HG03139 (cell line): ENCODE results near the gene MYLK.

Experiments used
- ATAC-seq: cut with Tn5 transposase; IDR thresholded peaks from one replicate; pipeline ENCODE4 v1.9.1; 2021; ENCODE audit not compliant: unreplicated experiment

The MYLK gene

GRCh38 chr3:123683505-123684154, 200.5 kb downstream of the MYLK start:
- no peak for ATAC-seq

GRCh38 chr3:123682781-123683504, 201.2 kb downstream of the MYLK start:
- no peak for ATAC-seq

GRCh38 chr3:123682302-123682701, 201.8 kb downstream of the MYLK start:
- no peak for ATAC-seq

- no peak for ATAC-seq
Observed at GRCh38 chr3:123679712-123680386, 204.3 kb downstream of the MYLK start.

- no peak for ATAC-seq
Observed at GRCh38 chr3:123678108-123678511, 206.0 kb downstream of the MYLK start.

- no peak for ATAC-seq
Observed at GRCh38 chr3:123672429-123673146, 211.5 kb downstream of the MYLK start.

- no peak for ATAC-seq
Observed at GRCh38 chr3:123670743-123671142, 213.4 kb downstream of the MYLK start.

- no peak for ATAC-seq
Observed at GRCh38 chr3:123668906-123669305, 215.2 kb downstream of the MYLK start.

- ATAC-seq = no peak
Observed at GRCh38 chr3:123667784-123668183, 216.3 kb downstream of the MYLK start.

GRCh38 chr3:123664753-123665152, 219.4 kb downstream of the MYLK start:
- no peak for ATAC-seq

GRCh38 chr3:123663977-123664376, 220.2 kb downstream of the MYLK start:
- no peak for ATAC-seq

GRCh38 chr3:123661973-123662372, 222.2 kb downstream of the MYLK start:
- no peak for ATAC-seq

- ATAC-seq = no peak
Observed at GRCh38 chr3:123660900-123661299, 223.2 kb downstream of the MYLK start.

GRCh38 chr3:123660141-123660675, 223.9 kb downstream of the MYLK start:
- no peak for ATAC-seq

GRCh38 chr3:123658852-123659206, 225.3 kb downstream of the MYLK start:
- ATAC-seq = no peak

GRCh38 chr3:123658118-123658851, 225.8 kb downstream of the MYLK start:
- no peak for ATAC-seq

GRCh38 chr3:123657568-123657967, 226.6 kb downstream of the MYLK start:
- ATAC-seq = no peak

GRCh38 chr3:123657111-123657510, 227.0 kb downstream of the MYLK start:
- no peak for ATAC-seq

- no peak for ATAC-seq
Observed at GRCh38 chr3:123656691-123657090, 227.4 kb downstream of the MYLK start.

GRCh38 chr3:123656274-123656673, 227.9 kb downstream of the MYLK start:
- no peak for ATAC-seq

GRCh38 chr3:123655400-123655799, 228.7 kb downstream of the MYLK start:
- ATAC-seq = no peak
